SK-N-SH (cell line): ENCODE measurements around the gene SYNE2. TPM values are rescaled to one million over a fixed set of nuclear protein-coding genes. Genes with fewer than 3 reads are reported as not detected.

ENCODE experiments used
- CTCF ChIA-PET: fragments of 300-600, 350-600 bp; formaldehyde crosslinking; extraction: SDS; loops from one replicate; lab custom pipeline; 2021; lab: Yijun Ruan, JAX
- POLR2A ChIA-PET: fragments of 350-600 bp; sonication (Branson Sonifier 250); formaldehyde crosslinking; extraction: SDS; loops from one replicate; lab custom pipeline; 2020; ENCODE audit warnings: antibody characterized with exemption, inconsistent platforms; lab: Yijun Ruan, JAX
- DNase-seq: peaks from one replicate; pipeline ENCODE4 v3.0.0; 2012
- H2AFZ ChIP-seq: fragments of 200-600 bp; sonication (generic); 2 replicates; pipeline ENCODE4 v1.8.1; 2016; ENCODE audit warnings: antibody characterized with exemption, mild to moderate bottlenecking, low read depth
- H3F3A ChIP-seq: fragments of 200-600 bp; sonication (generic); replicated peaks from 2 replicates; pipeline ENCODE3; 2016; ENCODE audit warnings: antibody characterized with exemption, mild to moderate bottlenecking; ENCODE audit not compliant: insufficient read depth
- H3K27ac ChIP-seq, 2 experiments: fragments of 200-500 bp in 1 of 2; fragments of 200-600 bp in 1 of 2; sonication (Bioruptor generic) in 1 of 2; sonication (generic), shearing (Covaris generic) in 1 of 2; 2 replicates each; pipeline versions ENCODE4 v1.5.1 to v1.6.1; 2014 to 2016; ENCODE audit warnings: low read depth in 2 of 2, inconsistent platforms in 1 of 2, low read length in 1 of 2, mild to moderate bottlenecking in 1 of 2, mixed read lengths in 1 of 2
- H3K27me3 ChIP-seq: fragments of 200-600 bp; sonication (generic), shearing (Covaris generic); 2 replicates; pipeline ENCODE4 v1.6.1; 2016; ENCODE audit warnings: mixed run types; ENCODE audit not compliant: insufficient read depth
- H3K36me3 ChIP-seq, 2 experiments: fragments of 200-500 bp in 1 of 2; fragments of 200-600 bp in 1 of 2; sonication (Bioruptor generic) in 1 of 2; sonication (generic) in 1 of 2; replicated peaks in 1 of 2; 2 replicates each; pipeline versions ENCODE3 to v1.5.1; 2014 to 2016; ENCODE audit warnings: low read length in 1 of 2, mild to moderate bottlenecking in 1 of 2; ENCODE audit not compliant: insufficient read depth in 2 of 2, control insufficient read depth in 1 of 2
- H3K4me1 ChIP-seq, 2 experiments: fragments of 200-500 bp in 1 of 2; fragments of 200-600 bp in 1 of 2; sonication (Bioruptor generic) in 1 of 2; sonication (generic), shearing (Covaris generic) in 1 of 2; 2 replicates each; pipeline versions ENCODE4 v1.5.1 to v1.6.1; 2014 to 2016; ENCODE audit warnings: low read depth in 1 of 2, low read length in 1 of 2, mixed run types in 1 of 2; ENCODE audit not compliant: insufficient read depth in 2 of 2, control insufficient read depth in 1 of 2
- H3K4me2 ChIP-seq: fragments of 200-600 bp; sonication (generic), shearing (Covaris generic); 2 replicates; pipeline ENCODE4 v1.6.1; 2017; ENCODE audit warnings: mixed run types
- H3K4me3 ChIP-seq, 2 experiments: fragments of 200-500 bp in 1 of 2; fragments of 200-600 bp in 1 of 2; sonication (Bioruptor generic) in 1 of 2; sonication (generic), shearing (Covaris generic) in 1 of 2; 2 replicates each; pipeline versions ENCODE4 v1.5.1 to v1.8.1; 2014 to 2016; ENCODE audit warnings: low read depth in 2 of 2, inconsistent platforms in 1 of 2, low read length in 1 of 2, mild to moderate bottlenecking in 1 of 2, mixed read lengths in 1 of 2, moderate library complexity in 1 of 2
- H3K79me2 ChIP-seq: fragments of 200-600 bp; sonication (generic); 2 replicates; pipeline ENCODE4 v1.8.1; 2017; ENCODE audit warnings: mild to moderate bottlenecking; ENCODE audit not compliant: insufficient read depth
- H3K9ac ChIP-seq: fragments of 200-600 bp; sonication (generic); 2 replicates; pipeline ENCODE4 v1.6.1; 2017; ENCODE audit warnings: mixed run types
- H3K9me2 ChIP-seq: fragments of 200-600 bp; sonication (generic); 2 replicates; pipeline ENCODE4 v1.6.1; 2017; ENCODE audit warnings: mixed run types
- H3K9me3 ChIP-seq: fragments of 200-600 bp; sonication (generic); 2 replicates; pipeline ENCODE4 v1.6.1; 2017; ENCODE audit warnings: mixed run types, mild to moderate bottlenecking, moderate library complexity
- H4K20me1 ChIP-seq: fragments of 200-600 bp; sonication (generic); 2 replicates; pipeline ENCODE4 v1.6.1; 2017; ENCODE audit warnings: mild to moderate bottlenecking, mixed run types; ENCODE audit not compliant: insufficient read depth
- CTCF ChIP-seq: fragments of 200-600 bp; sonication (generic); IDR thresholded peaks from 2 replicates; pipeline ENCODE4 v1.6.1; 2017; ENCODE audit warnings: antibody characterized with exemption, mild to moderate bottlenecking, moderate library complexity
- EP300 ChIP-seq, 2 experiments: IDR thresholded peaks; 2 replicates each; pipeline versions ENCODE4 v1.4.0 to v1.6.1; 2012; ENCODE audit warnings: borderline replicate concordance in 1 of 2, low read depth in 1 of 2, low read length in 1 of 2
- FOSL2 ChIP-seq: IDR thresholded peaks from 2 replicates; pipeline ENCODE4 v1.4.0; 2012; ENCODE audit warnings: low read depth, mild to moderate bottlenecking, moderate library complexity, borderline replicate concordance
- FOXM1 ChIP-seq: IDR thresholded peaks from 2 replicates; pipeline ENCODE4 v1.4.0; 2012; ENCODE audit warnings: low read depth, mild to moderate bottlenecking
- GABPA ChIP-seq: IDR thresholded peaks from 2 replicates; pipeline ENCODE4 v1.4.0; 2012; ENCODE audit warnings: low read depth, mild to moderate bottlenecking
- GATA2 ChIP-seq: sonication (generic); formaldehyde crosslinking; IDR thresholded peaks from 2 replicates; pipeline ENCODE4 v1.5.0; 2020; ENCODE audit warnings: mild to moderate bottlenecking, missing genetic modification reagents
- MXI1 ChIP-seq: IDR thresholded peaks from 2 replicates; pipeline ENCODE4 v1.6.1; 2012; ENCODE audit warnings: mild to moderate bottlenecking, low read depth, low read length, improper control_type of control experiment
- POLR2AphosphoS5 ChIP-seq: IDR thresholded peaks from 2 replicates; pipeline ENCODE4 v1.6.1; 2012; ENCODE audit warnings: low read depth, low read length
- RAD21 ChIP-seq: IDR thresholded peaks from 2 replicates; pipeline ENCODE4 v1.6.1; 2012; ENCODE audit warnings: mild to moderate bottlenecking, low read length
- RCOR1 ChIP-seq: fragments of 150-350 bp; IDR thresholded peaks from 2 replicates; pipeline ENCODE4 v1.6.1; 2017; ENCODE audit warnings: antibody characterized with exemption, low read length
- RFX5 ChIP-seq: IDR thresholded peaks from 2 replicates; pipeline ENCODE4 v1.6.1; 2012; ENCODE audit warnings: mild to moderate bottlenecking, improper control_type of control experiment, low read length
- RXRA ChIP-seq: IDR thresholded peaks from 2 replicates; pipeline ENCODE4 v1.4.0; 2012; ENCODE audit warnings: low read depth, mild to moderate bottlenecking, borderline replicate concordance
- SMC3 ChIP-seq: IDR thresholded peaks from 2 replicates; pipeline ENCODE4 v1.6.1; 2012; ENCODE audit warnings: low read depth, low read length, improper control_type of control experiment
- TAF1 ChIP-seq: IDR thresholded peaks from 2 replicates; pipeline ENCODE4 v1.6.1; 2012; ENCODE audit warnings: low read depth, mild to moderate bottlenecking, low read length, moderate library complexity, borderline replicate concordance
- TEAD4 ChIP-seq: IDR thresholded peaks from 2 replicates; pipeline ENCODE4 v1.4.0; 2012; ENCODE audit warnings: mild to moderate bottlenecking, borderline replicate concordance; ENCODE audit not compliant: insufficient read depth
- USF1 ChIP-seq: IDR thresholded peaks from 2 replicates; pipeline ENCODE4 v1.4.0; 2012; ENCODE audit warnings: low read depth, borderline replicate concordance
- YY1 ChIP-seq: IDR thresholded peaks from 2 replicates; pipeline ENCODE4 v1.4.0; 2012; ENCODE audit warnings: low read depth, mild to moderate bottlenecking
- WGBS: methylation state at CpG from one replicate; pipeline ENCODE4 v1.1.6; 2017; ENCODE audit warnings: low lambda C conversion rate; 5-methylcytosine and 5-hydroxymethylcytosine counted together
- polyA plus RNA-seq, 3 experiments: library from polyadenylated mRNA; depleted of rRNA; stranded (reverse); fragments of >200 nt; gene quantifications; 2 replicates each; pipeline ENCODE4 v1.2.3, GENCODE V29; 2012

Gene SYNE2
- polyA plus RNA-seq, 1 of the 3 experiments (the other 2 are of a cell fraction): 7.1 TPM

- no peaks in the 10 kb centered on the region for H3K36me3 ChIP-seq
- 76% methylated on average over 1 of the region's 1 CpG for WGBS
Observed at GRCh38 chr14:64185184-64185583, 332.4 kb downstream of the SYNE2 start.

More at GRCh38 chr14:64185184-64185583, 332.4 kb downstream of the SYNE2 start:
- no peaks in the 10 kb centered on the region for H3K27me3 ChIP-seq
- no peaks in the 10 kb centered on the region for H3K79me2 ChIP-seq
- no peaks in the 10 kb centered on the region for H3K9me3 ChIP-seq
- H3K27ac ChIP-seq: no peak overlapping the region
- POLR2A ChIA-PET: no interaction called here
- no peak overlapping the region for H3K9ac ChIP-seq
- H3K4me3 ChIP-seq: no peak overlapping the region
- no peaks in the 10 kb centered on the region; a peak in 1 of 4 replicates for H3K4me1 ChIP-seq
- no peaks in the 10 kb centered on the region for H3K9me2 ChIP-seq
- no peaks in the 10 kb centered on the region for H4K20me1 ChIP-seq
- no peak for DNase-seq
- CTCF ChIA-PET: no interaction called here
- H2AFZ ChIP-seq: no peak overlapping the region
- H3F3A ChIP-seq: no peaks in the 10 kb centered on the region
- TF ChIP-seq FOSL2 (no peak), RFX5 (no peak), CTCF (no peak), USF1 (no peak), RCOR1 (no peak), TEAD4 (no peak), SMC3 (no peak), YY1 (no peak), POLR2AphosphoS5 (no peak), MXI1 (no peak), FOXM1 (no peak), GABPA (no peak), RXRA (no peak), TAF1 (no peak), EP300 (IDR thresholded peaks at IDR 0.05; ENCODE audit: borderline replicate concordance in 1 of 2, low read depth in 1 of 2, low read length in 1 of 2) (no peak), RAD21 (no peak), GATA2 (no peak)
- TF ChIP-seq, all 33 proteins: peak for 0
- no peak overlapping the region for H3K4me2 ChIP-seq
